Duodenal mucosa (tissue), 2 donors: ENCODE measurements around the gene C2orf92.
"Not testable (repeated sequence)": the region's sequence is repeated elsewhere in the genome, so short reads cannot be mapped to it uniquely, and the experiment has no call there.

Source experiments
- H3K27ac ChIP-seq: one replicate; pipeline ENCODE4 v1.7.0; 2013; ENCODE audit warnings: low read depth, low read length
- H3K27me3 ChIP-seq, 2 donors: one replicate each; pipeline ENCODE4 v1.7.0; 2013; ENCODE audit warnings: low read length in 2 of 2, control low read depth in 1 of 2; ENCODE audit not compliant: insufficient read depth in 2 of 2, control insufficient read depth in 1 of 2
- H3K36me3 ChIP-seq, 2 donors: one replicate each; pipeline ENCODE4 v1.7.0; 2013; ENCODE audit warnings: low read length in 2 of 2, control low read depth in 1 of 2; ENCODE audit not compliant: insufficient read depth in 2 of 2, control insufficient read depth in 1 of 2
- H3K4me1 ChIP-seq, 2 donors: one replicate each; pipeline ENCODE4 v1.7.0; 2013; ENCODE audit warnings: low read length in 2 of 2, control low read depth in 1 of 2; ENCODE audit not compliant: insufficient read depth in 2 of 2, control insufficient read depth in 1 of 2
- H3K4me3 ChIP-seq, 2 donors: one replicate each; pipeline ENCODE4 v1.7.0; 2013; ENCODE audit warnings: low read length in 2 of 2, low read depth in 1 of 2
- H3K9ac ChIP-seq, 2 donors: one replicate each; pipeline ENCODE4 v1.7.0; 2013; ENCODE audit warnings: low read length in 2 of 2, low read depth in 1 of 2
- H3K9me3 ChIP-seq, 2 donors: one replicate each; pipeline ENCODE4 v1.7.0; 2013; ENCODE audit warnings: low read length in 2 of 2, control low read depth in 1 of 2; ENCODE audit not compliant: control insufficient read depth in 1 of 2

C2orf92 gene

DNA sequence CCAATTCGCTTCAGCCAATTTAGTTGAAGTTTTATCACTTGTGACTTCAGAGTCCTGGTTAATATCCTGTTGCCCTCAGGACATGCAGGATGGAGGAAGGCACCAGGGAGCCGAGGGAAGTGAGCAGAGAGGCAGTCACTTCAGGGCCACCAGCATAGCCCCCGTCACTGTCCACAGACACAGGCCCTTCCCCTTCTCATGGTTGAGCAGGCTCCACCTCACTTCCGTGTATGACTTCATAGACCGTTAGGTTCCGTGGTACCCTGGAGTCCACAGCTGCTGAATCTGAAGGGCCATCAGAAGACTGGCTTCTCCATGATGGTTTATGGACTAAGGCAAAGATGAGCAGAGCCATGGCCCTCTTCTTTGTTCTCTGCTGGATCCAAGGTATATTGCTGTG, at the start of gene C2orf92:
TSS of gene C2orf92 (plus strand) at position 266 of the 400 bp plus-strand sequence. CDS start at position 342, 76 bp downstream.
- H3K4me1 ChIP-seq = peaks cover 3 to 18% of the 10 kb centered on the region in 2 donors
- H3K27ac ChIP-seq = no peak within 1 kb of the TSS
- H3K4me3 ChIP-seq = no peak within 1 kb of the TSS
- no peaks in the 10 kb centered on the region for H3K36me3 ChIP-seq
- no peak within 1 kb of the TSS for H3K9ac ChIP-seq
- H3K27me3 ChIP-seq = no peaks in the 10 kb centered on the region
- no peaks in the 10 kb centered on the region for H3K9me3 ChIP-seq

- not testable (repeated sequence) for H3K4me3 ChIP-seq, H3K27me3 ChIP-seq, H3K36me3 ChIP-seq, H3K4me1 ChIP-seq, H3K9ac ChIP-seq, H3K27ac ChIP-seq, H3K9me3 ChIP-seq
These were observed 49.0 kb upstream of the C2orf92 start for GRCh38 chr2:97620492-97620891.

GRCh38 chr2:97622976-97623375, 46.5 kb upstream of the C2orf92 start:
- not testable (repeated sequence) for H3K9ac ChIP-seq, H3K36me3 ChIP-seq, H3K27ac ChIP-seq, H3K27me3 ChIP-seq, H3K9me3 ChIP-seq, H3K4me3 ChIP-seq, H3K4me1 ChIP-seq

GRCh38 chr2:97625354-97626048, 44.0 kb upstream of the C2orf92 start:
- not testable (repeated sequence) for H3K4me3 ChIP-seq, H3K36me3 ChIP-seq, H3K27ac ChIP-seq, H3K9ac ChIP-seq, H3K27me3 ChIP-seq, H3K9me3 ChIP-seq, H3K4me1 ChIP-seq

GRCh38 chr2:97626049-97626430, 43.5 kb upstream of the C2orf92 start:
- H3K27ac ChIP-seq, H3K27me3 ChIP-seq, H3K4me1 ChIP-seq, H3K4me3 ChIP-seq, H3K36me3 ChIP-seq, H3K9me3 ChIP-seq, H3K9ac ChIP-seq: not testable (repeated sequence)

DNA sequence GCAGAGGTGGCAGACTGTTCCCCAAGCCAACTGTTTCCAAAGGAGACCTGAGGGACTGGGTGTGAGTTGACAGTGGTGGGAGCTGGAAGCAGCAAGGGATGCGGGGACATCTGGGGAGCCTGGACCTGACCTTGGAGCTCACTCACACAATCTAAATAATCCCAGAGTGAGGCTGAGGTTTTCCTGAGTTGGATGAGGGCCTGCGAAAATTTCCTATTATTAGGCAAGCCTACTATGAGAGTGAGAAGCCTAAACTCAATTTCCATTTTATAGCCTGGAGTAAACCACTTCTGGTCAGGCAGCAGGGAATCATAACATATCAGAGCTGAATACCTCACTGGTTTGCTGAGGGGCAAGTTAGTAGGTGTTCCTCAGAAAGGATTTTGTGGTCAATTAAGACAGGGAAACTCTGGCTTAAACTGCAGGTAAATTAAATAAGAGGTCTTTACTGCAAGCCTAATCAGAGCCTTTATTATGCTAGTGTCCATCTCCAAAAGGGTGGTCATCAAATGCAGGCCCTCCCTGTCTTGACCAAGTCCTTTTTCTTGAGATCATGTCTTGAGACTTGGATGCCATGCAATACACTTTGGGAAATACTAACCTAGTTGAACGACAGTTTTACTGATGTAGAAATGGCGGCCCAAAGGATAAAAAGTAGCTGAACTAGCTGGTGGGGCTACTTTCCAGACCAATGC, 25.3 kb upstream of the C2orf92 start:
- no peak overlapping the region for H3K9ac ChIP-seq
- no peak overlapping the region for H3K27ac ChIP-seq
- peaks cover 16 to 21% of the 10 kb centered on the region in 2 donors for H3K36me3 ChIP-seq
- no peak overlapping the region for H3K4me3 ChIP-seq
- H3K9me3 ChIP-seq = no peaks in the 10 kb centered on the region
- no peaks in the 10 kb centered on the region for H3K27me3 ChIP-seq
- peaks cover 29 to 31% of the 10 kb centered on the region in 2 donors for H3K4me1 ChIP-seq

- H3K27me3 ChIP-seq = no peaks in the 10 kb centered on the region
- H3K27ac ChIP-seq = peak overlapping the region; percentile 82
- H3K4me1 ChIP-seq = peaks cover 35 to 36% of the 10 kb centered on the region in 2 donors
- peaks cover 16 to 22% of the 10 kb centered on the region in 2 donors for H3K36me3 ChIP-seq
- H3K4me3 ChIP-seq = peak overlapping the region; percentile 95 to 96
- peak overlapping the region; percentile 99 for H3K9ac ChIP-seq
- no peaks in the 10 kb centered on the region for H3K9me3 ChIP-seq
These were observed 24.3 kb upstream of the C2orf92 start for GRCh38 chr2:97645112-97645694.

DNA sequence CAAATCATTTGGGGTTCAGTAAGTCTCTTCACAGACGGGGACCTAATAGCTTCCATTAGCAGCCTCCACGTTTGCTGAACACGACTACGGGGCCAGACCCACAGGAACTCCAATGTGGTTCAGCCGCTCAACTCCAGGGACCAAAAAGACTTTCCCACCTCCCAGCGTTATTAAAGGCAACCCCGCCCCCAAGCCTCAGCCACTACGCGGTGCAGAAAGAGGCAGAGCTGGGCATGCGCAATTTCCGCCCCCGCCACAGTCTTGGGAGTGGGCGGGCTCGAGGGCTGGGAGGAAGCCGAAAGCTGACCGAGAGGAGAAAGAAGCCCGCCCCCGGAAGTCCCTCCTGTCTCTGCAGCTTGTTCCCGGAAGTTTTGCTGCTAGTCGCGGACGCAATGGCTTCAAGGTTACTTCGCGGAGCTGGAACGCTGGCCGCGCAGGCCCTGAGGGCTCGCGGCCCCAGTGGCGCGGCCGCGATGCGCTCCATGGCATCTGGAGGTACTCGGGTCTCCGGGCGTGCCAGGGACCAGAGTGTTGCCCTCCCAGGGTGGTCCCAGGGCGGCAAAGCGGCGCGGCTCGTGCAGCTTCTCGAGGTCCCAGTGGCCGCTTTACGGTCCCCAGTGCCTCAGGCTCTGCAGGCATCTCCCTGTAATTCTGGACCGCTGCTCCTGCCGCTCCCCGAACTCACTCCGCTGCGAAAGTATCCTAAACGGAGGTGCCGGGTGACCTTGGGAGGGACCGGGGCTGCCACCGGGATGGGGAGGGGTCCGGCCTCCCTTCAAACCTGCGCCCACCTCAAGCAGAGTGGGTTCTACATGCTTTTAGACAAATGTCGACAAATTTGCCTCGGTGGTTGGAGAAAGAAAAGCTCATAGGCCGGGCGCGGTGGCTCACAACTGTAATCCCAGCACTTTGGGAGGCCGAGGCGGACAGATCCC, 23.6 kb upstream of the C2orf92 start, which contains the start of gene COX5B:
TSS of gene COX5B (plus strand) at position 368 of the 935 bp plus-strand sequence. CDS start at position 393, 25 bp downstream.
- Histone ChIP-seq H3K9me3 (no peaks in the 10 kb centered on the region), H3K36me3 (peaks cover 16 to 22% of the 10 kb centered on the region in 2 donors), H3K27me3 (no peaks in the 10 kb centered on the region), H3K27ac (peak within 1 kb of the TSS; percentile 94), H3K9ac (peak within 1 kb of the TSS; percentile 99), H3K4me3 (peak within 1 kb of the TSS; percentile 95 to 96), H3K4me1 (peaks cover 36 to 40% of the 10 kb centered on the region in 2 donors)

DNA sequence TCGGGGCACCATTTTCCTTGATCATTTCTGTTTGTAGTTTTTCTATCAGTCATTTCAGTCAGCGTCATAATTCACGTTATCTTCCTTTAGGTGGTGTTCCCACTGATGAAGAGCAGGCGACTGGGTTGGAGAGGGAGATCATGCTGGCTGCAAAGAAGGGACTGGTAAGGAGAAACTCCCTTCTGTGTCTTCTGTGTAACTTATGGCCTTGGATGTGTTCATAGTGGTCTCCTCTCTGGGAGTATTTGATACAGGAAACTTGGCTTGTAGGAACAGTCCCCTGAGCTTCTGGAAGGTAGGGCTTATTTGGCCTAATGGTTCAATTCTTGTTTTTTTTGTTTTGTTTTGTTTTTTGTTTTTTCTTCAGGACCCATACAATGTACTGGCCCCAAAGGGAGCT, 22.5 kb upstream of the C2orf92 start:
- Histone ChIP-seq H3K4me3 (peak overlapping the region; percentile 95 to 96), H3K9me3 (no peaks in the 10 kb centered on the region), H3K27me3 (no peaks in the 10 kb centered on the region), H3K4me1 (peaks cover 36 to 42% of the 10 kb centered on the region in 2 donors), H3K27ac (no peak overlapping the region), H3K9ac (peak overlapping the region; percentile 99), H3K36me3 (peaks cover 16 to 22% of the 10 kb centered on the region in 2 donors)
